ENCODE measurements around the gene GSN. TPM values are rescaled to one million over a fixed set of nuclear protein-coding genes. Genes with fewer than 3 reads are reported as not detected.

Gene GSN
- total RNA-seq, 1 donor from 2014 or later = 80.0 TPM

DNA sequence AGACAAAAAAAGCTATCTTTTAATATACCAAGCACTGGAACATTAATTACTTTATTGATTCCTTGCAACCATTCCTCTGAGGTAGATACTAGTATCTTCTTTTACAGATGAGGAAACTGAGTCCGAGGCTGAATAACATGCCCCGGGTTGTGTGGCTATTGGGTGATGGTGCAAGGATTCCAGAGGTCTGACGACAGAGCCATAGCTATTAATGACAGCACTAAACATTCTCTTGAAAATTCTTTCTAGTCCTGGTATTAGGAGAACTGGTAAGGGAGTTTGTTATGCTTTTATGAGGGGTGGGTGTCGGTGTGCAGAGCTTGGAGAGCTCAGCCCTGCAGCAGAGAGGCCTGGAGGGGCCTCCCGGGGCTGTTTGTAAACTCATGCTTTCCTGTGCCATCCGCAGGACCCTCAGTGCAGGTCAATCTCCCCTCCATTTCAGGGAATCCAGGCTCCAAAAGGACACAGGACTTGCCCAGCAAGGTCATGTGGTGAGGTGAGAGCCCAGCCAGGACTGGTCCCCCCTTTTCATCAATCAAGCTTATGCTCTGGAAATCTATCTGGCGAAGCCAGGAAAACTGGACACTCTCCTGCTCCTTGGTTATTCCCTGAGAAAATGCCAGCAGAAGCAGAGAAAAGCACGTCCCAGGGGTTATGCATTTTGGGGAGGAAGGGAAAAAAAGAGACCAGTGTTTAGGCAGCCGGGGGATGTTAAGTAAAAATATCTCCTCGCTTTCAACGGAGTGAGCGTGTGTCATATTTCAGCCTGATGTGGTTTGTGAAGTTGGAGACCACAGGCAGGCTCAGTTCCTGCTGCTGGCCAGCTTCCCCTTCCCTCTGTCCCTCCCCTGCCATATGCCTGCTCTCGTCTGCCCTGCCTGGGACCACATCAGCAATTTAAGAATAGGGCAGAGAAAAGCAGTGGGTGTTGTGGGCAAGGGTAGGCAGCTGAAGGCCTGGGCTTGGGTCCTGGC, 3.7 kb downstream of the GSN start:
- H3K36me3 Mint-ChIP-seq = no peaks in the 10 kb centered on the region
- no peak for DNase-seq (ENCODE audit: extremely low spot score, unreplicated experiment)
- H3K27me3 Mint-ChIP-seq = peaks cover 19% of the 10 kb centered on the region
- peak overlapping the region; percentile 45 for H3K4me3 Mint-ChIP-seq
- H3K9me3 Mint-ChIP-seq = no peaks in the 10 kb centered on the region
- TF ChIP-seq, protein P1, sequence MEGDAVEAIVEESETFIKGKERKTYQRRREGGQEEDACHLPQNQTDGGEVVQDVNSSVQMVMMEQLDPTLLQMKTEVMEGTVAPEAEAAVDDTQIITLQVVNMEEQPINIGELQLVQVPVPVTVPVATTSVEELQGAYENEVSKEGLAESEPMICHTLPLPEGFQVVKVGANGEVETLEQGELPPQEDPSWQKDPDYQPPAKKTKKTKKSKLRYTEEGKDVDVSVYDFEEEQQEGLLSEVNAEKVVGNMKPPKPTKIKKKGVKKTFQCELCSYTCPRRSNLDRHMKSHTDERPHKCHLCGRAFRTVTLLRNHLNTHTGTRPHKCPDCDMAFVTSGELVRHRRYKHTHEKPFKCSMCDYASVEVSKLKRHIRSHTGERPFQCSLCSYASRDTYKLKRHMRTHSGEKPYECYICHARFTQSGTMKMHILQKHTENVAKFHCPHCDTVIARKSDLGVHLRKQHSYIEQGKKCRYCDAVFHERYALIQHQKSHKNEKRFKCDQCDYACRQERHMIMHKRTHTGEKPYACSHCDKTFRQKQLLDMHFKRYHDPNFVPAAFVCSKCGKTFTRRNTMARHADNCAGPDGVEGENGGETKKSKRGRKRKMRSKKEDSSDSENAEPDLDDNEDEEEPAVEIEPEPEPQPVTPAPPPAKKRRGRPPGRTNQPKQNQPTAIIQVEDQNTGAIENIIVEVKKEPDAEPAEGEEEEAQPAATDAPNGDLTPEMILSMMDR (conservative IDR thresholded peaks at IDR 0.05) = no peak
- H3K4me1 Mint-ChIP-seq (ENCODE audit: unreplicated experiment) = peaks cover 36% of the 10 kb centered on the region
- H3K27ac Mint-ChIP-seq = peak overlapping the region; percentile 58

DNA sequence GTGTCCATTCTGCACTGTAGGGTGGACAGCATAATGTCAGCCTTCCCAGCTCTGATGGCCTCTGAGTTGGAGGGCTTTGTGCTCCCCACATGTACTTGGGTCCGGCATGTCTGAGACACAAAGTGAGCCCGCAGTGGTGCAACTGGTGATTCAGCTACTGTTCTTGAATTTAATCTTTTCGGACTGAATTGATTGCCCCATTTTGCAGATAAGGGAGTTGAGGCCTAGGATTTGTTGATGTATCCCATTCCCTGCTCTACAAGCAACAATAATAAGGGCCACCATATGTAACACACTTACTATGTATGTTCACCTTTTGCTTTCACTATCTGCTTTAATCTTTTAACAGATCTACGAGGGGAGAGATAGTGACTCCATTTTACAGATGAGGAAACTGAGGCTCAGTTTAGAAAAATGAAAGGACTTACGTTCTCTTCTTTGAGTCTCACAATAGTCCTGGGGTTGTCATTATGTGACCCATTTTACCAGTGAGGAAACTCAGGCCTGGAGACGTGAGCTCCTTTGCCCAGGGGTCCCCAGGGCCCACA, 4.5 kb downstream of the GSN start:
- no peaks in the 10 kb centered on the region for H3K9me3 Mint-ChIP-seq
- H3K4me1 Mint-ChIP-seq (ENCODE audit: unreplicated experiment) = peaks cover 33% of the 10 kb centered on the region
- H3K36me3 Mint-ChIP-seq = no peaks in the 10 kb centered on the region
- TF ChIP-seq, protein P1 (conservative IDR thresholded peaks at IDR 0.05) = no peak
- no peak overlapping the region for H3K4me3 Mint-ChIP-seq
- H3K27ac Mint-ChIP-seq = no peak overlapping the region
- H3K27me3 Mint-ChIP-seq = peaks cover 14% of the 10 kb centered on the region
- DNase-seq (ENCODE audit: extremely low spot score, unreplicated experiment) = no peak

DNA sequence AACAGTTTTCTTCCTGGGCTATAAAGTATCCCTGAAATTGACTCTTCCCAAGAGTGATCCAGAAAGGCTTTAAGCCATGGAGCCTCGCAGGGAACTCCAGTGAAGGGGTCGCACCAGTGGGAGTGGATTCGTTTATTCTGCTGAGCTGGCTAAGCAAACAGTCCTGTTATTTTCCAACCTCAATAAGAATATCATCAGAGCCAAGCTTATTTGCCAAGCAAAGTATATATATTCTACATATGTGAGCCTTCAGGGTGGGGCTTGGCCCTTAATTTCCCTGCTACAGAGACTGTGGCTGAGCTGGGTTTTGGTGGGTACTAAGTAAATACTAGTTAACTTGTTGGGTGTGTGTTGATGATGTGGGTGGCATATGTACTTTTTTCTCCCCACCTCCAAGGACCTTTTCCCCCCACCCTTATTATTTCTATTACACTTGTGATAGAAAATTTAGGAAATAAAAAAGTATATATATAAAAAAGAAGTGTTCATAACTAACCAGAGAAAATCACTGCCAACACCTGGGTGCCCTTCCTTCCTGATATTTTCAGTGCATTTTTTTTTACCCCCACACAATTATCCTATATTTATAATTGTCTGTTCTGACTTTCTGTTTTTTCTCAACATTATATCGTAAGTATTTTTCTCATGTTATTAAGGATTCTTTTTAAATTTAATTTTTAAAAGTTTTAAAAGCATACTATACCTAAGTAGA, 5.3 kb downstream of the GSN start:
- H3K4me1 Mint-ChIP-seq (ENCODE audit: unreplicated experiment) = peaks cover 37% of the 10 kb centered on the region

DNA sequence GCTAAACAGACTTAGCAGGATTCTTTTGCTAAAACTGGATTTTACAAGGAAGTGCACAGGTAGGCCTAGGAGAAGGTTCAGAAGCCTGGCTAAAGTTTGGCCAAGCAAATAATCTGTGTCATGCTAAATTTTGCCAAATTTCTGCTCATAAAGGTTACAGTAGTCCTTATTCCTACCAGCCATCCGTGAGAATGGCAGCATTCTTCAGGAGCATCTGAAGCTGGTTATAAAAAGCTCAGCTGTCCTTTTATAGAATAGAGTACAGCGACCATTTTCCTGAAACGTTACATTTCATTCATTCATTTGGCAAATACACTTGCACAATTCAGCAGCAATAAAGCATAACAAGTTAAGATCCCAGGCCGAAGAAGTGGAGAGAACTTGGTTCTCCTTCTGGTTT, 6.9 kb downstream of the GSN start:
- Mint-ChIP-seq H3K4me1 (ENCODE audit: unreplicated experiment) (peaks cover 36% of the 10 kb centered on the region), H3K36me3 (no peaks in the 10 kb centered on the region), H3K9me3 (no peaks in the 10 kb centered on the region), H3K4me3 (no peak overlapping the region), H3K27ac (no peak overlapping the region), H3K27me3 (no peaks in the 10 kb centered on the region)
- TF ChIP-seq, protein P1 (conservative IDR thresholded peaks at IDR 0.05) = no peak
- DNase-seq (ENCODE audit: extremely low spot score, unreplicated experiment) = no peak

More for the DNA sequence above, 5.3 kb downstream of the GSN start:
- Mint-ChIP-seq H3K27me3 (peaks cover 11% of the 10 kb centered on the region), H3K36me3 (no peaks in the 10 kb centered on the region), H3K27ac (no peak overlapping the region), H3K9me3 (no peaks in the 10 kb centered on the region), H3K4me3 (no peak overlapping the region)
- TF ChIP-seq, protein P1 (conservative IDR thresholded peaks at IDR 0.05) = no peak
- no peak for DNase-seq (ENCODE audit: extremely low spot score, unreplicated experiment)

DNA sequence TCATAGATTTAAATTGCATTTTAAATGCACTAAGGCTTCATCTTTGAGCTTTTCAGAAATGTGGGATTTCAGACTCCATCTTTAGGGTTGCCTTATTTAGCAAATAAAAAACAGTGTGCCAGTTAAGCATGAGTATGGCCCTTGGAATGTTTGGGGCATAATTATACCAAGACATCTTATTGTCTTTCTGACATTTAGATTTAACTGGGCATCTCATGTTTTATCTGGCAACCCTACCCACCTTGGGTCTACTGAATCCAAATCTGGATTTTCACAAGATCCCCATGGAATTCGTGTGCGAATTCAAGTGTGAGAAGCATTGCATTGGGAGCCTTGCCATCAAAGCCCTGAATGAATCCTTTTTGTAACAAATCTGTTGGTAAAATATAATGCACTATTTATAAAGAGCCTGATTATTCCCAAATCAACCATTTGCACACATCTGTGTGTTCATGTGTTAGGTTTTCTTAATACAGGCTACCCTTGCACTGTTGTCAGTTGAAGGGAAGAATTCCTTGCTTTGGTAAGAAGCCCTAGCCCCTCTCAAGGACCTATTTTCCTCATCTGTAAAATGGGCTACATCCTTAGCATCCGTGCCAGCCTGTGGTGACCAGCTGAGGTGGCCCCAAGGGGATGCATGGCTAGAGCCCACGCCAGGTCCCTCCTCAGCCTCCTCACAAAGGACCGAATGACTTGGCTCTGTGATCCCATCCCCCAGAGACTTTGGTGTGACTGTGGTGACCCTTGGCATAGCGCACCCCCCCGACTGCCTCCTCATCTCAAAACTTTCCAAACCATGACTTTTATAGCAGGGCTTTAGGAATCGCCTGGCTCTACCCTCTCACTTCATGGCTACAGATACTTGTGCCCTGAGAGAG, 8.1 kb downstream of the GSN start:
- TF ChIP-seq, protein P1 (conservative IDR thresholded peaks at IDR 0.05) = no peak
- Mint-ChIP-seq H3K27me3 (no peaks in the 10 kb centered on the region), H3K4me1 (ENCODE audit: unreplicated experiment) (peaks cover 40% of the 10 kb centered on the region), H3K27ac (no peak overlapping the region), H3K4me3 (no peak overlapping the region), H3K36me3 (no peaks in the 10 kb centered on the region), H3K9me3 (no peaks in the 10 kb centered on the region)
- DNase-seq (ENCODE audit: extremely low spot score, unreplicated experiment) = no peak

Measured in type B pancreatic cell (in vitro differentiated cells).